ENCODE data around the gene TLR10.

The TLR10 gene

DNA sequence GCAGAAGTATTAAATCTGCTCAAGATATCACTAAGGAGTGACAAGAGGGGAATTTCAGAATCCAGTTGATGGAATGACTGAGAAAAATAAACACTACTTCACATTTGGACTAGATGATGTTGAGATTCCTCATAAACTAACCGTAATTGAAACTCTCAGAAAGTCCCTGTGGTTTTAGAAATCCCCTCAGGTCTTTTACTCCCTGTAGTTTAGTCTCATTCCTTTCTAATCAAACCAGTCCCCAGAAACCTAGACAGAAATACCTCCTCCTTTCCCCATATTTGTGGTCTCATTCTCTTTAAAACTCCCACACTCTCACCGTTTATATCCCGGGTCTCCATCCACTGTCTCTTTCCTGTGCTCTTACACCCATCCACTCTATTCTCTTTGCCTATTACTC lies 36.8 kb upstream of the TLR10 start:
- H2AK5ac ChIP-seq (ENCODE audit: low read depth, low read length) = no peak overlapping the region
- no peak overlapping the region for H4K91ac ChIP-seq (ENCODE audit: low read depth, low read length, poor library complexity)
- peaks cover 0 to 2% of the 10 kb centered on the region in 2 donors for H3K9me3 ChIP-seq (replicated peaks in 1 of 2; ENCODE audit: control insufficient read depth in 2 of 2, insufficient read depth in 1 of 2, low read depth in 1 of 2, low read length in 2 of 2)
- H3K4ac ChIP-seq (ENCODE audit: low read length) = no peak overlapping the region
- H3K4me2 ChIP-seq (ENCODE audit: insufficient read depth, low read length, poor library complexity, severe bottlenecking) = no peak overlapping the region
- no peak overlapping the region for H2BK15ac ChIP-seq (ENCODE audit: low read length)
- 100% methylated on average over 2 of the region's 3 CpGs; no CpG with 5 or more reads in 1 of the 2 donors for WGBS, 2 donors (ENCODE audit: extremely low coverage in 2 of 2, insufficient read length in 2 of 2, insufficient replicate concordance in 1 of 2)
- no peaks in the 10 kb centered on the region for H3K36me3 ChIP-seq (replicated peaks in 1 of 2; ENCODE audit: control insufficient read depth in 2 of 2, insufficient read depth in 2 of 2, low read length in 2 of 2)
- H2BK5ac ChIP-seq (ENCODE audit: low read length) = no peak overlapping the region
- DNase-seq (ENCODE audit: low spot score) = no peak
- no peak overlapping the region for H3K14ac ChIP-seq (ENCODE audit: low read length)
- no peak overlapping the region for H2AFZ ChIP-seq (ENCODE audit: low read length)
- no peak overlapping the region for H4K8ac ChIP-seq (ENCODE audit: low read depth, low read length)
- H3K27me3 ChIP-seq (ENCODE audit: control insufficient read depth in 3 of 3, insufficient read depth in 3 of 3, low read depth in 1 of 3, low read length in 3 of 3) = no peaks in the 10 kb centered on the region
- no peak overlapping the region for H3K27ac ChIP-seq (replicated peaks; ENCODE audit: low read length)
- no peak overlapping the region for H2BK12ac ChIP-seq (ENCODE audit: low read length)
- no peak overlapping the region for H2BK120ac ChIP-seq (ENCODE audit: low read depth, low read length)
- no peak overlapping the region for H3K4me3 ChIP-seq (ENCODE audit: low read length in 2 of 2)
- no peaks in the 10 kb centered on the region for H3K4me1 ChIP-seq (ENCODE audit: control insufficient read depth in 2 of 2, insufficient read depth in 1 of 2, low read depth in 1 of 2, low read length in 2 of 2)
- no peaks in the 10 kb centered on the region for H3K79me1 ChIP-seq (ENCODE audit: low read depth, low read length)
- no peak overlapping the region for H3K23ac ChIP-seq (ENCODE audit: low read depth, low read length, poor library complexity)
- no peak overlapping the region for H3K18ac ChIP-seq (ENCODE audit: low read length)
- no peak overlapping the region for H3K9ac ChIP-seq (ENCODE audit: low read depth, low read length, poor library complexity)

DNA sequence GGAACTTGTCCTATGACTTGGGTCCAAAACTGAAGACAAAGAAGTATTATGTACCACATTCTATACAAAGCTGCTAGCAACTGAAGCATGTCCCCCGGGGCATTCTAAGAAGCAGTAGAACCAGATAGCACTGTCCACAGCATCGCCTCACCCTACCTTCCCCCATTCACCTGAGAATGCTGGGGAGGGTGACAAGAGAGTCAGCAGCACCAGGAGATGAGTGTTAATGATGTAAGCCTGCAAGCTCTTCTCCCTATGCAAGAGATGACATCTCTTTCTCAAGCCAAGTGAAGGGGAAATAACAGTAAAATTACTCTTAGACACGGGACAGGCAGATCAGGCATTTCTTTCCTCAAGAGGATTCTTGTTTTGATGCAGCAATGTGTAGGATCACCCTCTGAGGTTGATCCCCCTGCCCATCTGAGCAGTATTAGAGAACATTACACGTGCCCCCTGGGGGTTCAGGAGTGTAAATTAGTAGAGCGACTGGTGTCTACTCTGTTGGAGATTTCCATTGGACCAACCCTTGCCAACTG lies 35.7 kb upstream of the TLR10 start:
- Histone ChIP-seq H3K27ac (replicated peaks; ENCODE audit: low read length) (no peak overlapping the region), H2BK5ac (ENCODE audit: low read length) (no peak overlapping the region)
- no CpG with 5 or more reads among the region's 5 CpGs for WGBS, 2 donors (ENCODE audit: extremely low coverage in 2 of 2, insufficient read length in 2 of 2, insufficient replicate concordance in 1 of 2)

DNA sequence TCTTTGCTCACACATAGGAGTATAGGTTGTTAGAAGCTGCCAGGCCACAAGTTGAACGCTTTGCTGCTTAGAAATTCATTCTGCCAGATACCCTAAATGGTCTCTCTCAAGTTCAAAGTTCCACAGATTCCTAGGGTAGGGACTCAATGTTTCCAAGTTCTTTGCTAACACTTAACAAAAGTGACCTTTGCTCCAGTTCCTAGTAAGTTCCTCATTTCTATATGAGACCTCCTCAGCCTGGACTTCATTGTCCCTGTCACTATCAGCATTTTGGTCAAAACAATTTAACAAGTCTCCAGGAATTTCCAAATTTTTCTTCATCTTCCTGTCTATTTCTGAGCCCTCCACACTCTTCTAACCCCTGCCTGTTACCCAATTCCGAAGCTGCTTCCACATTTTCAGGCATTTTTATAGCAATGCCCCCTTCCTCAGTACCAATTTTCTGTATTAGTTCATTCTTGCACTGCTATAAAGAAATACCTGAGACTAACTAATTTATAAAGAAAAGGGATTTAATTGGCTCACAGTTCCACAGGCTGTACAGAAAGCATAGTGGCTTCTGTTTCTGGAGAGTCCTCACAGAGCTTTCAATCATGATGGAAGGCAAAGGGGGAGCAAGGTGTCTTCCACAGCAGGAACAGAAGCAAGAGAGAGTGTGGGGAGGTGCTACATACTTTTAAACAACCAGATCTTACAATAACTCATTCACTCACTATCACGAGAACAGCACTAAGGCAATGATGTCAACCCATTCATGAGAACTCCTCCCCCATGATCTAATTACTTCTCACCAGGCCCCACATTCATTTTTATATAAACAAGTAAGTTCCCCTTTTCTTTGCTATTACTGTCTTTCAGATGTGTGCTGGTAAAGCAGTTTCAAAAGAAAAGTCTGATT lies 33.3 kb upstream of the TLR10 start:
- Histone ChIP-seq H3K36me3 (replicated peaks in 1 of 2; ENCODE audit: control insufficient read depth in 2 of 2, insufficient read depth in 2 of 2, low read length in 2 of 2) (no peaks in the 10 kb centered on the region), H3K4ac (ENCODE audit: low read length) (no peak overlapping the region), H3K14ac (ENCODE audit: low read length) (no peak overlapping the region), H3K9me3 (replicated peaks in 1 of 2; ENCODE audit: control insufficient read depth in 2 of 2, insufficient read depth in 1 of 2, low read depth in 1 of 2, low read length in 2 of 2) (peaks cover 0 to 2% of the 10 kb centered on the region in 2 donors), H2BK120ac (ENCODE audit: low read depth, low read length) (no peak overlapping the region), H2BK5ac (ENCODE audit: low read length) (no peak overlapping the region), H2BK15ac (ENCODE audit: low read length) (no peak overlapping the region), H2BK12ac (ENCODE audit: low read length) (no peak overlapping the region), H4K91ac (ENCODE audit: low read depth, low read length, poor library complexity) (no peak overlapping the region), H3K4me1 (ENCODE audit: control insufficient read depth in 2 of 2, insufficient read depth in 1 of 2, low read depth in 1 of 2, low read length in 2 of 2) (no peaks in the 10 kb centered on the region), H2AFZ (ENCODE audit: low read length) (no peak overlapping the region), H3K79me1 (ENCODE audit: low read depth, low read length) (no peaks in the 10 kb centered on the region), H3K4me3 (ENCODE audit: low read length in 2 of 2) (no peak overlapping the region), H3K18ac (ENCODE audit: low read length) (no peak overlapping the region), H3K9ac (ENCODE audit: low read depth, low read length, poor library complexity) (no peak overlapping the region), H3K27me3 (ENCODE audit: control insufficient read depth in 3 of 3, insufficient read depth in 3 of 3, low read depth in 1 of 3, low read length in 3 of 3) (no peaks in the 10 kb centered on the region), H2AK5ac (ENCODE audit: low read depth, low read length) (no peak overlapping the region), H3K4me2 (ENCODE audit: insufficient read depth, low read length, poor library complexity, severe bottlenecking) (no peak overlapping the region), H3K23ac (ENCODE audit: low read depth, low read length, poor library complexity) (no peak overlapping the region), H4K8ac (ENCODE audit: low read depth, low read length) (no peak overlapping the region), H3K27ac (replicated peaks; ENCODE audit: low read length) (no peak overlapping the region)
- DNase-seq (ENCODE audit: low spot score) = no peak
- no CpG with 5 or more reads among the region's 3 CpGs for WGBS, 2 donors (ENCODE audit: extremely low coverage in 2 of 2, insufficient read length in 2 of 2, insufficient replicate concordance in 1 of 2)

More for the DNA sequence above, 35.7 kb upstream of the TLR10 start:
- H3K4ac ChIP-seq (ENCODE audit: low read length) = no peak overlapping the region
- no peak overlapping the region for H2BK15ac ChIP-seq (ENCODE audit: low read length)
- no peak overlapping the region for H2AK5ac ChIP-seq (ENCODE audit: low read depth, low read length)
- H2AFZ ChIP-seq (ENCODE audit: low read length) = no peak overlapping the region
- no peak for DNase-seq (ENCODE audit: low spot score)
- H3K23ac ChIP-seq (ENCODE audit: low read depth, low read length, poor library complexity) = no peak overlapping the region
- H4K8ac ChIP-seq (ENCODE audit: low read depth, low read length) = no peak overlapping the region
- no peaks in the 10 kb centered on the region for H3K4me1 ChIP-seq (ENCODE audit: control insufficient read depth in 2 of 2, insufficient read depth in 1 of 2, low read depth in 1 of 2, low read length in 2 of 2)
- no peak overlapping the region for H3K9ac ChIP-seq (ENCODE audit: low read depth, low read length, poor library complexity)
- no peak overlapping the region for H2BK120ac ChIP-seq (ENCODE audit: low read depth, low read length)
- H3K14ac ChIP-seq (ENCODE audit: low read length) = no peak overlapping the region
- no peak overlapping the region for H3K18ac ChIP-seq (ENCODE audit: low read length)
- H4K91ac ChIP-seq (ENCODE audit: low read depth, low read length, poor library complexity) = no peak overlapping the region
- no peaks in the 10 kb centered on the region for H3K79me1 ChIP-seq (ENCODE audit: low read depth, low read length)
- no peak overlapping the region for H3K4me3 ChIP-seq (ENCODE audit: low read length in 2 of 2)
- no peaks in the 10 kb centered on the region for H3K27me3 ChIP-seq (ENCODE audit: control insufficient read depth in 3 of 3, insufficient read depth in 3 of 3, low read depth in 1 of 3, low read length in 3 of 3)
- no peak overlapping the region for H3K4me2 ChIP-seq (ENCODE audit: insufficient read depth, low read length, poor library complexity, severe bottlenecking)
- no peak overlapping the region for H2BK12ac ChIP-seq (ENCODE audit: low read length)
- peaks cover 0 to 2% of the 10 kb centered on the region in 2 donors for H3K9me3 ChIP-seq (replicated peaks in 1 of 2; ENCODE audit: control insufficient read depth in 2 of 2, insufficient read depth in 1 of 2, low read depth in 1 of 2, low read length in 2 of 2)
- no peaks in the 10 kb centered on the region for H3K36me3 ChIP-seq (replicated peaks in 1 of 2; ENCODE audit: control insufficient read depth in 2 of 2, insufficient read depth in 2 of 2, low read length in 2 of 2)

DNA sequence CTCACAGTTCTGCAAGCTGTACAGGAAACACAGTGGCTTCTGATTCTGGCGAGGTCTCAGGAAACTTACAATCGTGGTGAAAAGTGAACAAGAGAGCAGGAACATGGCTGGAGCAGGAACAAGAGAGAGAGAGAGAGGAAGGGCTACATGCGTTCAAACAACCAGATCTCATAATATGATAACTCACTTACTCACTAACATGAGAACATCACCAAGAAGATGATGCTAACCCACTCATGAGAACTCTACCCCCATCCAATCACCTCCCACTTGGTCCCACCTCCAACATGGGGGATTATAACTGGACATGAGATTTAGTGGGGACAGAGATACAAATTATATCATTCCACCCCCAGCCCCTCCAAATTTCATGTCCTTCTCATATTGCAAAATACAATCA lies 31.6 kb upstream of the TLR10 start:
- DNase-seq (ENCODE audit: low spot score) = no peak
- H2BK120ac ChIP-seq (ENCODE audit: low read depth, low read length) = no peak overlapping the region
- H3K4me2 ChIP-seq (ENCODE audit: insufficient read depth, low read length, poor library complexity, severe bottlenecking) = no peak overlapping the region
- H3K4ac ChIP-seq (ENCODE audit: low read length) = no peak overlapping the region
- H3K27ac ChIP-seq (replicated peaks; ENCODE audit: low read length) = no peak overlapping the region
- no peak overlapping the region for H3K14ac ChIP-seq (ENCODE audit: low read length)
- no peaks in the 10 kb centered on the region for H3K27me3 ChIP-seq (ENCODE audit: control insufficient read depth in 3 of 3, insufficient read depth in 3 of 3, low read depth in 1 of 3, low read length in 3 of 3)
- no peak overlapping the region for H4K91ac ChIP-seq (ENCODE audit: low read depth, low read length, poor library complexity)
- no peak overlapping the region for H3K18ac ChIP-seq (ENCODE audit: low read length)
- H2BK15ac ChIP-seq (ENCODE audit: low read length) = no peak overlapping the region
- H3K23ac ChIP-seq (ENCODE audit: low read depth, low read length, poor library complexity) = no peak overlapping the region
- no peak overlapping the region for H4K8ac ChIP-seq (ENCODE audit: low read depth, low read length)
- no peak overlapping the region for H2AK5ac ChIP-seq (ENCODE audit: low read depth, low read length)
- no peaks in the 10 kb centered on the region for H3K4me1 ChIP-seq (ENCODE audit: control insufficient read depth in 2 of 2, insufficient read depth in 1 of 2, low read depth in 1 of 2, low read length in 2 of 2)
- H3K9ac ChIP-seq (ENCODE audit: low read depth, low read length, poor library complexity) = no peak overlapping the region
- no peak overlapping the region for H3K4me3 ChIP-seq (ENCODE audit: low read length in 2 of 2)
- H3K79me1 ChIP-seq (ENCODE audit: low read depth, low read length) = no peaks in the 10 kb centered on the region
- H2BK5ac ChIP-seq (ENCODE audit: low read length) = no peak overlapping the region
- no peak overlapping the region for H2AFZ ChIP-seq (ENCODE audit: low read length)
- no peaks in the 10 kb centered on the region for H3K36me3 ChIP-seq (replicated peaks in 1 of 2; ENCODE audit: control insufficient read depth in 2 of 2, insufficient read depth in 2 of 2, low read length in 2 of 2)
- WGBS, 2 donors (ENCODE audit: extremely low coverage in 2 of 2, insufficient read length in 2 of 2, insufficient replicate concordance in 1 of 2) = no CpG with 5 or more reads among the region's 3 CpGs
- H3K9me3 ChIP-seq (replicated peaks in 1 of 2; ENCODE audit: control insufficient read depth in 2 of 2, insufficient read depth in 1 of 2, low read depth in 1 of 2, low read length in 2 of 2) = peaks cover 0 to 2% of the 10 kb centered on the region in 2 donors
- no peak overlapping the region for H2BK12ac ChIP-seq (ENCODE audit: low read length)

Data from neuronal stem cell (in vitro differentiated cells).